CD4-positive, alpha-beta T cell treated with Interferon alpha-2 for 1 hour (primary cell): Measurements from ENCODE around the gene BCAT1.

Experiments
- DNase-seq, 2 donors: peaks; one replicate each; pipeline ENCODE4 v3.0.0-alpha.2; 2020 to 2022

BCAT1 gene, protein sequence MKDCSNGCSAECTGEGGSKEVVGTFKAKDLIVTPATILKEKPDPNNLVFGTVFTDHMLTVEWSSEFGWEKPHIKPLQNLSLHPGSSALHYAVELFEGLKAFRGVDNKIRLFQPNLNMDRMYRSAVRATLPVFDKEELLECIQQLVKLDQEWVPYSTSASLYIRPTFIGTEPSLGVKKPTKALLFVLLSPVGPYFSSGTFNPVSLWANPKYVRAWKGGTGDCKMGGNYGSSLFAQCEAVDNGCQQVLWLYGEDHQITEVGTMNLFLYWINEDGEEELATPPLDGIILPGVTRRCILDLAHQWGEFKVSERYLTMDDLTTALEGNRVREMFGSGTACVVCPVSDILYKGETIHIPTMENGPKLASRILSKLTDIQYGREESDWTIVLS

GRCh38 chr12:24948757-24949722 lies at the start of gene BCAT1:
BCAT1 (minus strand) TSS chr12:24949101; CDS start chr12:24948932, 169 bp downstream.
- peak; percentile 25 to 26 for DNase-seq

GRCh38 chr12:24997970-24998582 lies 49.2 kb upstream of the BCAT1 start:
- DNase-seq: peak in 1 of 2 donors; percentile 19

DNA sequence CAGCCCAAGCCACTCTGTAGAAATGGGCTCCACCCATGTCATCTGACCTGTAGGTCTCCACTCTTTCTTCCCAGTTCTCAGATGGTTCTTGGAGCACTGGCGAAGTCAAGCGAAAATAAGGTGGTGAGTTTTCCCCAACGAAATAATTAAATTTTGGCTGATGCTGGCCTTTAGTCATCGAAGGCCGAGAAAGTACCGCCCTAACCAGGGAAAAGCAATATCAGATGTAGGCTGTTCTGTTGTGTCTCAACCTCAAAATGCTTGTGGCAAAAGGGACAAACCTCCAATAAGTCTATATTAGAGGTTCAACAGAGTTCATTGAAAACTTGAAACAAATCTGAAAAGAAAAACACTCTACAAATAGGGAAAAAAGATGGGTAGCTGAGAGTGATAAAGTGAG lies 48.6 kb upstream of the BCAT1 start:
- DNase-seq: no peak

GRCh38 chr12:24996820-24997219 lies 47.9 kb upstream of the BCAT1 start:
- DNase-seq: no peak

GRCh38 chr12:24996102-24996797 lies 47.3 kb upstream of the BCAT1 start:
- no peak for DNase-seq

DNA sequence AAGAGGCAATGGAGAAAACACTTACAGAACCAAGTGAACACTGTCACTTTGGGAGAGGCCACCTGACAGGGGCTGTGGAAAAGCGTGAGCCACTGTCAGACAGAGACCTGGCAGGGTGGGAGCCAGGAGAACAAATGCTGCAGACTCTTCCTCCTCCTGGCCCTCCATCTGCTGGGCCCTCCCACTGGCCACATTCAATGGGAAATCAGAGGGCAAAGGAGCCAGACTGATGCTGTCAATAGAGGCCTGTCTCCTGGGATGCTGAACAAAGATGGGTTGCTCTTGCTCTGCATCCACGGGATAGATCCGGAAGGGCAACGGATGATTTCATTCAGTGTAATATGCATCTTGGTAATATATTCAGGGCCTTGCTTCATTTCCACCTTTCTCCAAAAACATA lies 44.9 kb upstream of the BCAT1 start:
- no peak for DNase-seq

DNA sequence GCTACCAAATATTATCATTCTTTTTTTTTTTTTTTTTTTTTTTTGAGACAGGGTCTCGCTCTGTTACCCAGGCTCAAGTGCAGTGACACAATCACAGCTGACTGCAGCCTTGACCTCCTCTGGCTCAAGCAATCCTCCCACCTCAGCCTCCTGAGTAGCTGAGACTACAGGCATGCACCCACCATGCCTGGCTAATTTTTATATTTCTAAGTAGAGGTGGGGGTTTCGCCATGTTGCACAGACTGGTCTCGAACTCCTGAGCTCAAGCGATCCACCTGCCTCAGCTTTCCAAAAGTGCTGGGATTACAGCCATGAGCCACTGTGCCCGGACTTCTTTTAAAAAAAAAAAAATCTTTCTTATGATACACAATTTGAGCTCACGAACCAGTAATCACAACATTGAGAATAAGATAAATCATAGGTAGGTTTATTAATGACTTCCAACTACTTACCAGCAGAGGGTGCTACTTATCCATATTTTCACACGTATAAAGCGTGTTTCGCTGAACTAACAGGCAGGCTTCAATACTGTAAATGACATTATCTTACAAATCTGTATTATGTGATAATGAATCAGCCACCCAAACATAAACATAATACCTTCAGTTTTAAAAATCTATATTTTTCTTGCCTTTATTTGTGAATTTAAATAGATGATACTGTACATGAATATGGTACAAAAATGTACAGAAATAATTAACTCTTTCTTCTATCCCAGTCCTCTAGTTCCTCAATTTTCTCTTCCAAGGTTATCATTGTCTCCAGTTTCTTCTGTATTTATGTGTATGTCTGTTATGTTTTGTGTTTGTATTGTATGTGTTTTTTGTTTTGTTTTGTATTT lies 42.5 kb upstream of the BCAT1 start:
- peak in 1 of 2 donors; percentile 80 for DNase-seq

DNA sequence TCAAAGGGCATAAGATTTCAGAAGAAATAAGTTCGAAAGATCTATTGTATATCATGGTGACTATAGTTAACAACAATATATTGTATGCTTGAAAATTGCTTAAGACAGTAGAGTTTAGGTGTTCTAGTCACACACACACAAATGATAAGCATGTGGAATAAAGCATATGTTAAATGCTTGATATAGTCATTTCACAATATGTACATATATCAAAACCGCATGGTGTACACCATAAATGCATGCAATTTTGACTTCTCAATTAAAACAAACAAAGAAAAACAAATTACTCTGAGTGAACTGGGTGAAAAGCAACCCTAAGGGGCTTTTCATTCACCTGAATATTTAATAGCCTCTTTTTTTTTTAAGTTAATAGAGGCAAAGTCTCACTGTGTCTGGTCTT lies 40.3 kb upstream of the BCAT1 start:
- no peak for DNase-seq

DNA sequence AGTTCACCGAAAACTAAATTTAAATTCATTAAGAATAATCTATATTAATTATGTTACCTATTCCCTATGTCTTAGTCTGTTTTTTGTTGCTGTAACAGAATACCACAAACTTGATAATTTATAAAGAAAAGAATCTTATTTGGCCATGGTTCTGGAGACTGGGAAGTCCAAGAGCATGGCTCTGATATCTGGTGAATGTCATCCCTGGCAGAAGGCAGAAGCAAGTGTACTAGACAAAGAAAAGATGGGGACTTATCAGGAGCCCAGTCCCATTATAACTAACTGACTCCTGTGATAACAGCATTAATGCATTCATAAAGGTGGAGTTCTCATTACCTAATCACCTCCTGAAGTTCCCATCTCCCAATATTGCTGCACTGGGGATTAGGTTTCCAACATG lies 33.3 kb upstream of the BCAT1 start:
- DNase-seq: no peak

DNA sequence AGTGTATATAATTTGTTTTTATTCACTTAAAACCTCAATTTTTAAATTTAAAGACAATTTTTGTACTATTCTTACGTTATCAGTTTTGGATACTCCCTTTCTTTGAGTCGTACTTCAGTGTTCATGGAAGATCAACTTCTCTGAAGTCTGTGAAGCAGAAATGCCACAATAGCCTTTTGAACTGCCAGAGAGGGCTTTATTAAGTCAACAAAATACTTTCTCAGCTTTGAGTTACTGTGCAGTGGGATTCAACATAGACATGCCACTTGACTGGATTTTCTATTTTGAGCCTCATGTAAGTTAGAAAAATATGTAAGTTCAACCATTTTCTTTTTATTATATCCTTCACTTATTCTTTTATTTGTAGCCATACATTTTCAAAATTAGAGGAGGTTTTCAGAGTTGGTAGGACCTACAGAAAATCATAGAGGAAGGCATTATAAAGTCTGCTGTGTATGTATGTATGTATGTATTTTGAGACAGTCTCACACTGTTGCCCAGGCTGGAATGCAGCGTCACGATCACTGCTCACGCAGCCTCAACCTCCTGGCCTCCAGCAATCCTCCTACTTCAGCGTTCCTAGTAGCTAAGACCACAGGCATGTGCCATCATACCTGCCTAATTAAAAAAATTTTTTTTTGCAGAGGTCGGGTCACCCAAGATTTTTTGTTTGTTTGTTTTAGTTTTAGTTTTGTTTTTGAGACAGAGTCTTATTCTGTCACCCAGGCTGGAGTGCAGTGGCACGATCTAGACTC lies 31.3 kb upstream of the BCAT1 start:
- no peak for DNase-seq

DNA sequence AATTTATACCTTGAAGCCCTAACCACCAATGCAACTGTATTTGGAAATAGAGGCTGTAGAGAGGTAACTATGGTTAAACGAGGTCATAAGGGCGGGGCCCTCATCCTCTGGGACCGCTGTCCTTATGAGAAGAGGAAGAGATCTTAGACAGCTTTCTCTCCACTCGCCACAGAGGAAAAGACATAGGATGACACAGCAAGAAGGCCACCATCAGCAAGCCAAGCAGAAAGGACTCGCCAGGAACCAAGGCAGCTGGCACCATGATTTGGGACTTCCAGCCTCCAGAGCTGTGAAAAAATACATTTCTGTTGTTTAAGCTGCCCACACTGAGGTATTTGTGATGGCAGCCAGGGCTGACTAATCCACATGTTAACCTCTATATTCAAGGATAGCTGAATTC lies 30.4 kb upstream of the BCAT1 start:
- DNase-seq: peak in 1 of 2 donors; percentile 15

- DNase-seq: no peak
Observed at GRCh38 chr12:24977711-24978110, 28.8 kb upstream of the BCAT1 start.

- no peak for DNase-seq
Observed at GRCh38 chr12:24977060-24977459, 28.2 kb upstream of the BCAT1 start.

- DNase-seq: no peak
Observed at GRCh38 chr12:24975425-24975824, 26.5 kb upstream of the BCAT1 start.

GRCh38 chr12:24974216-24974615 lies 25.3 kb upstream of the BCAT1 start:
- DNase-seq: no peak

DNA sequence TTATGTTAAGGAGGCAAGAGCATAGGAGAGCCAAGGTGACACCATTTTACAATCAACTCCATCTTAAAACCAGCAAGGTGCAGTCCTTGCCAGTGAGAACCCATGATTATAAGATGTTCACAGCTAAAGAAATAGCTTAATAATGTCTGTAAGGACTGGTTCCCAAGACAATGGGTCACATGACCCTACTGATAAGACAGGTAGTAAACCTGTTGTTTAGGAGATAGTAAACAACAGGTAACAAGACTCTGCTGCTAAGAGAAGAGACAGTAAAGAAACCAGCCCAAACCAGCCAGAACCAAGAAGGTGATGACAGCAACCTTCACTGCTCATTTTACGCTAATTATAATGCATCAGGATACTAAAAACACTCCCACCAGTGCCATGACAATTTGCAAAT lies 23.2 kb upstream of the BCAT1 start:
- DNase-seq: no peak

DNA sequence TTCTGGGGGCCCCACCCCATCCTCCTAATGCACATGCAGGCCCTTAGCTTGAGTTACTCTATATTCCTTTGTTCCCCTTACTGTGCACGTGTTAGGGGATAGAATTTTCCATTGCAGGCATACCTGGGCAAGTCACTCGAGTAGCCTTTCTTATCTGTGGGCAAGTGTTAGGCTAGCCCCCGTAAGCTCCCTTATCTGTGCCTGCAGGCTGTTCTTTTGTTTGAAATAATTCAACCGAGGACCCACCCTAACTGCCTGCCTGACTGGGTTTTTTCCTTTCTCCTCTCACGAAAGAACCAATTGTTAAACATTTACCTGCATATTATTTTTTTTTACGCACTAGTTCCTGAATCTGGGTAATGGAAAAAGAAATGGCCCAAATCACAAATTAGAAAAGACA lies 21.3 kb upstream of the BCAT1 start:
- DNase-seq: no peak

DNA sequence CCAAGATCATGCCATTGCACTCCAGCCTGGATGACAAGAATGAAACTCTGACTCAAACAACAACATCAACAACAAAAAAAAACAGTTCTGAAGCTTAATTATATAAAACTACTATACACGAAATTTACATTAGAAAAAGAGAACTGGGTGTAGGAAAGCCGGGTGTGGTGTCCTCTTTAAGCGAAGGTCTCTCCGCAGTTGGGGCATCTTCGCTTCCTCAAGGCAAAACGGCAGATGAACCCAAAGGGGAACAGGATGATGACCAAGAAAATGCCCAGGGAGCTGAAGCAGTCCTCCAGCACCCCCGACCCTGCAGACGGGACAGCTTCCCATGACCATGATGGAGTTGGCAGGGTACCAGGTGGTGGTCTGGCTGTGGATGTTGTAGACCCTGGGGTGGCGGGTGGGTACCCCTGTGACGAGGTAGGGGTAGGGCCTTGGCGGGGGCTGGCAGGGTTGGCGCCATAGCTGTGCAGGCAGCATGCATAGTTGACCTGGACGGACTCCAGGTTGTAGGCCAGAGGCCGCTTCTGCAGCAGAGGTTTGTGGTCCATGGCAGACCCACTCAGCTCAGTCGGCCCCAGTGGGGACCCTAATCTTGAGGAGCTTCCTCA lies 18.2 kb upstream of the BCAT1 start:
- no peak for DNase-seq

DNA sequence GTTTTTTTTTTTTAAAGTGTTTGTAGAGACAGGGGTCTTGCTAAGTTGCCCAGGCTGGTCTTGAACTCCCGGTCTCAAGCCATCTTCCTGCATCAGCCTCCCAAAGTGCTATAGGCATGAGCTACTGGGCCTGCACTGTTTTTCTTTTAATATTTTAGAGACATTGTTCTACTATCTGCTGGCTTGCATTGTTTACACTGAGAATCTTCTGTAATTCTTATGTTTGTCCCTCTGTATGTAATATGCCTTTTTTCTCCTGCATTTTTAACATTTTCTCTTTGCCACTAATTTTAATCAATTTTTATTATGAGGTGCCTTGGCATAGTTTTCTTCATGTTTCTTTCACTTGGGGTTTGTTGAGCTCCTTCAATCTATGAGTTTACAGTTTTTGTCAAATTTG lies 15.4 kb upstream of the BCAT1 start:
- no peak for DNase-seq

DNA sequence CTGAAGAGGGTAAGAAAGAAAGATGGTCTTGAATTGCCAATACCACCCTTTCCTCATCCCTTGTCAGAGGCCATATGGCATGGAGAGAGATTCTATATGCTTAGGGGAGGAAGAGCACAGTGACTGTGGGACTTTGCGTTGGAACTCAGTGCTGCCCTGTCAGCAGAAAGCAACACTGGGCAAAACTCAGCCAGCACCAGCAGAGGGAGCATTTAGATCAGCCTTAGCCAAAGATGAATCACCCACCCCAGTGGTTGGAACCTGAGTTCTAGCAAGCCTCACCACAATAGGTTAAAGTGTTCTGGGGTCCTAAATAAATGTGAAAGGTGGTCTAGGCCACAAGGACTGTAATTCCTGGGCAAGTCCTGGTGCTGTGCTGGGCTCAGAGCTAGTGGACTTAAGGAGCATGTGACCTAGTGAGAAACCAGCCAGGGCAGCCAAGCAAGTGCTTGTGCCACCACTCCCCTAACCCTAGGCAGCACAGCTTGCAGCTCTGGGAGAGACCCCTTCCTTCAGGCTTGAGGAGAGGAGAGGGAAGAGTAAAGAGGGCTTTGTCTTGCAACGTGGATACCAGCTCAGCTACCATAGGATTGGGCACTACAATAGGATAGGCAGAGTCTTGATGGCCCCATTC lies 11.4 kb upstream of the BCAT1 start:
- peak in 1 of 2 donors; percentile 33 for DNase-seq
